H9 (cell line): Measurements from ENCODE around the gene SIX3. TPM values are rescaled to one million over a fixed set of nuclear protein-coding genes. Genes with fewer than 3 reads are reported as not detected.

Experiments used
- DNase-seq: peaks from one replicate; pipeline ENCODE4 v3.0.0-alpha.2; 2017
- H2AFZ ChIP-seq: one replicate; pipeline ENCODE4 v1.6.1; 2013; ENCODE audit warnings: mild to moderate bottlenecking, low read length, control low read depth, moderate library complexity
- H2AK5ac ChIP-seq: 2 replicates; pipeline ENCODE4 v1.6.1; 2013; ENCODE audit warnings: low read length, control low read depth, mixed read lengths; ENCODE audit not compliant: insufficient read length
- H2BK120ac ChIP-seq: one replicate; pipeline ENCODE4 v1.6.1; 2013; ENCODE audit warnings: low read depth, mild to moderate bottlenecking, low read length, control low read depth, inconsistent platforms; ENCODE audit not compliant: poor library complexity, severe bottlenecking
- H2BK12ac ChIP-seq: 2 replicates; pipeline ENCODE4 v1.6.1; 2013; ENCODE audit warnings: low read length, control low read depth, mixed read lengths, low read depth; ENCODE audit not compliant: insufficient read length
- H2BK15ac ChIP-seq: 2 replicates; pipeline ENCODE4 v1.6.1; 2013; ENCODE audit warnings: low read depth, low read length, control low read depth
- H2BK20ac ChIP-seq: one replicate; pipeline ENCODE4 v1.6.1; 2013; ENCODE audit warnings: low read depth, mild to moderate bottlenecking, low read length, control low read depth, inconsistent platforms; ENCODE audit not compliant: poor library complexity, severe bottlenecking
- H2BK5ac ChIP-seq: 2 replicates; pipeline ENCODE4 v1.6.1; 2013; ENCODE audit warnings: low read length, control low read depth, mixed read lengths; ENCODE audit not compliant: insufficient read length
- H3K14ac ChIP-seq: 2 replicates; pipeline ENCODE4 v1.6.1; 2013; ENCODE audit warnings: low read length, control low read depth; ENCODE audit not compliant: insufficient read depth
- H3K18ac ChIP-seq: 2 replicates; pipeline ENCODE4 v1.6.1; 2013; ENCODE audit warnings: low read depth, mild to moderate bottlenecking, mixed read lengths, low read length, control low read depth; ENCODE audit not compliant: insufficient read length
- H3K23ac ChIP-seq: 2 replicates; pipeline ENCODE4 v1.6.1; 2013; ENCODE audit warnings: low read length, control low read depth, mixed read lengths, low read depth; ENCODE audit not compliant: insufficient read length
- H3K23me2 ChIP-seq: 2 replicates; pipeline ENCODE4 v1.6.1; 2013; ENCODE audit warnings: low read depth, mild to moderate bottlenecking, mixed read lengths, low read length, control low read depth; ENCODE audit not compliant: insufficient read length, poor library complexity, severe bottlenecking
- H3K27ac ChIP-seq: 2 replicates; pipeline ENCODE4 v1.5.1; 2013; ENCODE audit warnings: low read length, control low read depth, mixed read lengths, low read depth; ENCODE audit not compliant: insufficient read length
- H3K27me3 ChIP-seq: 2 replicates; pipeline ENCODE4 v1.6.1; 2013; ENCODE audit warnings: low read length, control low read depth, inconsistent platforms; ENCODE audit not compliant: insufficient read depth
- H3K4ac ChIP-seq: 2 replicates; pipeline ENCODE4 v1.6.1; 2013; ENCODE audit warnings: low read depth, mild to moderate bottlenecking, control low read depth, inconsistent platforms, low read length, moderate library complexity
- H3K4me1 ChIP-seq: 2 replicates; pipeline ENCODE4 v1.6.1; 2013; ENCODE audit warnings: low read length, control low read depth, inconsistent platforms; ENCODE audit not compliant: insufficient read depth
- H3K4me2 ChIP-seq: 2 replicates; pipeline ENCODE4 v1.6.1; 2013; ENCODE audit warnings: low read length, control low read depth, mixed read lengths; ENCODE audit not compliant: insufficient read length, insufficient read depth
- H3K56ac ChIP-seq: 2 replicates; pipeline ENCODE4 v1.6.1; 2013; ENCODE audit warnings: low read depth, mild to moderate bottlenecking, mixed read lengths, low read length, control low read depth; ENCODE audit not compliant: insufficient read length
- H3K79me1 ChIP-seq: 2 replicates; pipeline ENCODE4 v1.6.1; 2013; ENCODE audit warnings: low read depth, mild to moderate bottlenecking, moderate library complexity, low read length, control low read depth, inconsistent platforms; ENCODE audit not compliant: insufficient read depth, poor library complexity, severe bottlenecking
- H3K79me2 ChIP-seq: 2 replicates; pipeline ENCODE4 v1.6.1; 2013; ENCODE audit warnings: low read length, control low read depth, inconsistent platforms; ENCODE audit not compliant: insufficient read depth
- H3K9ac ChIP-seq: 2 replicates; pipeline ENCODE4 v1.6.1; 2013; ENCODE audit warnings: low read length, control low read depth, mixed read lengths; ENCODE audit not compliant: insufficient read length; ENCODE audit errors: extremely low read depth
- H3K9me3 ChIP-seq: one replicate; pipeline ENCODE4 v1.6.1; 2013; ENCODE audit warnings: low read depth, low read length, inconsistent platforms; ENCODE audit not compliant: control insufficient read depth
- H3T11ph ChIP-seq: one replicate; pipeline ENCODE4 v1.6.1; 2013; ENCODE audit warnings: mild to moderate bottlenecking, low read length, control low read depth, inconsistent platforms
- H4K20me1 ChIP-seq: one replicate; pipeline ENCODE4 v1.6.1; 2013; ENCODE audit not compliant: control insufficient read depth, insufficient read length, insufficient read depth
- H4K5ac ChIP-seq: 2 replicates; pipeline ENCODE4 v1.6.1; 2013; ENCODE audit warnings: low read depth, mild to moderate bottlenecking, mixed read lengths, low read length, control low read depth; ENCODE audit not compliant: insufficient read length
- H4K8ac ChIP-seq: replicated peaks from 2 replicates; pipeline ENCODE4 v1.6.1; 2013; ENCODE audit warnings: low read length, control low read depth, mixed read lengths, low read depth; ENCODE audit not compliant: insufficient read length
- H4K91ac ChIP-seq: 2 replicates; pipeline ENCODE4 v1.6.1; 2013; ENCODE audit warnings: low read depth, mild to moderate bottlenecking, moderate library complexity, mixed read lengths, low read length, control low read depth; ENCODE audit not compliant: insufficient read length
- H3K27ac Mint-ChIP-seq, 3 experiments: 2 replicates in 2 of 3; 3 replicates in 1 of 3; pipeline ENCODE4 v1.8.0; 2020 to 2021; ENCODE audit warnings: mixed read lengths in 3 of 3, mild to moderate bottlenecking in 1 of 3, moderate library complexity in 1 of 3
- H3K27me3 Mint-ChIP-seq: 2 replicates; pipeline ENCODE4 v1.8.0; 2021; ENCODE audit warnings: low read depth, mild to moderate bottlenecking, moderate library complexity, mixed read lengths
- H3K36me3 Mint-ChIP-seq, 3 experiments: 2 replicates in 2 of 3; 3 replicates in 1 of 3; pipeline ENCODE4 v1.8.0; 2020 to 2021; ENCODE audit warnings: low read depth in 3 of 3, mixed read lengths in 3 of 3; ENCODE audit not compliant: insufficient read depth in 1 of 3
- H3K4me1 Mint-ChIP-seq, 2 experiments: 2 replicates each; pipeline ENCODE4 v1.8.0; 2020; ENCODE audit warnings: mixed read lengths in 2 of 2
- H3K4me3 Mint-ChIP-seq, 2 experiments: 2 replicates in 1 of 2; 3 replicates in 1 of 2; pipeline ENCODE4 v1.8.0; 2020 to 2021; ENCODE audit warnings: mild to moderate bottlenecking in 2 of 2, mixed read lengths in 2 of 2, moderate library complexity in 1 of 2
- H3K9me3 Mint-ChIP-seq, 2 experiments: 2 replicates in 1 of 2; 3 replicates in 1 of 2; pipeline ENCODE4 v1.8.0; 2020; ENCODE audit warnings: mild to moderate bottlenecking in 2 of 2, mixed read lengths in 2 of 2, moderate library complexity in 1 of 2
- CTCF ChIP-seq: fragments of 200-600 bp; sonication (generic); conservative IDR thresholded peaks from 3 replicates; pipeline ENCODE4 v1.8.0; 2021; ENCODE audit warnings: antibody characterized with exemption, mild to moderate bottlenecking
- WGBS: extraction: QIAGEN DNeasy Blood & Tissue Kit; methylation state at CpG from one replicate; pipeline ENCODE4 v1.1.7; 2013; ENCODE audit warnings: missing lambda C conversion rate, low lambda C conversion rate, mixed read lengths; ENCODE audit not compliant: insufficient read length; ENCODE audit errors: extremely low coverage; 5-methylcytosine and 5-hydroxymethylcytosine counted together
- total RNA-seq: library from RNA; stranded (reverse); gene quantifications from 2 replicates; pipeline ENCODE4 v1.2.1, GENCODE V29; 2021

SIX3 gene
- total RNA-seq, 1 experiment from 2014 or later, result 0.55 TPM

- no peak overlapping the region for H3K27ac ChIP-seq
- no CpG with 5 or more reads among the region's 69 CpGs for WGBS
- no peak overlapping the region for H2BK5ac ChIP-seq
- no peak overlapping the region for H3K9ac ChIP-seq
- peaks cover 13% of the 10 kb centered on the region for H3K23me2 ChIP-seq
- H3K56ac ChIP-seq, result no peak overlapping the region
- peaks cover 99% of the 10 kb centered on the region for H3K27me3 Mint-ChIP-seq
- no peak overlapping the region for H3K27ac Mint-ChIP-seq
- H3K14ac ChIP-seq, result 0 out of 2 replicates have a peak overlapping the region, but pooled peaks have one; percentile 58
- no peak for TF ChIP-seq CTCF
- no peak overlapping the region for H2AFZ ChIP-seq
- H3K4me2 ChIP-seq, result peak overlapping the region; percentile 1
- peaks cover 0 to 13% (median 0%) of the 10 kb centered on the region in 3 experiments; a peak in 2 of 7 replicates for H3K36me3 Mint-ChIP-seq
- DNase-seq, result peak; percentile 49
- H3K79me2 ChIP-seq, result no peaks in the 10 kb centered on the region
- H4K20me1 ChIP-seq, result no peaks in the 10 kb centered on the region
- H2AK5ac ChIP-seq, result no peak overlapping the region
- no peak overlapping the region for H3T11ph ChIP-seq
- no peak overlapping the region for H3K4ac ChIP-seq
- H3K9me3 ChIP-seq, result no peaks in the 10 kb centered on the region
- H2BK120ac ChIP-seq, result no peak overlapping the region
- H3K27me3 ChIP-seq, result peaks cover 81% of the 10 kb centered on the region
- H2BK15ac ChIP-seq, result no peak overlapping the region
- H2BK12ac ChIP-seq, result no peak overlapping the region
- H3K18ac ChIP-seq, result no peak overlapping the region
- no peak overlapping the region for H3K23ac ChIP-seq
- no peak overlapping the region for H2BK20ac ChIP-seq
- peak overlapping the region; percentile 44 to 71 for H3K4me3 Mint-ChIP-seq
- H3K79me1 ChIP-seq, result no peaks in the 10 kb centered on the region
- H3K4me1 Mint-ChIP-seq, result peaks cover 59 to 77% of the 10 kb centered on the region in 2 experiments
- H4K5ac ChIP-seq, result no peak overlapping the region
- peaks cover 5% of the 10 kb centered on the region for H3K4me1 ChIP-seq
- H4K91ac ChIP-seq, result no peak overlapping the region
- peaks cover 0 to 4% of the 10 kb centered on the region in 2 experiments; a peak in 2 of 5 replicates for H3K9me3 Mint-ChIP-seq
- no peak overlapping the region for H4K8ac ChIP-seq
These were observed 965 bp downstream of the SIX3 start for GRCh38 chr2:44942304-44943030.
